ENCODE measurements around the gene PLA1A. TPM values are rescaled to one million over a fixed set of nuclear protein-coding genes. Genes with fewer than 3 reads are reported as not detected.

The PLA1A gene
- total and polyA plus RNA-seq, 11 donors = 0.58 to 23.8 (median 1.8) TPM

DNA sequence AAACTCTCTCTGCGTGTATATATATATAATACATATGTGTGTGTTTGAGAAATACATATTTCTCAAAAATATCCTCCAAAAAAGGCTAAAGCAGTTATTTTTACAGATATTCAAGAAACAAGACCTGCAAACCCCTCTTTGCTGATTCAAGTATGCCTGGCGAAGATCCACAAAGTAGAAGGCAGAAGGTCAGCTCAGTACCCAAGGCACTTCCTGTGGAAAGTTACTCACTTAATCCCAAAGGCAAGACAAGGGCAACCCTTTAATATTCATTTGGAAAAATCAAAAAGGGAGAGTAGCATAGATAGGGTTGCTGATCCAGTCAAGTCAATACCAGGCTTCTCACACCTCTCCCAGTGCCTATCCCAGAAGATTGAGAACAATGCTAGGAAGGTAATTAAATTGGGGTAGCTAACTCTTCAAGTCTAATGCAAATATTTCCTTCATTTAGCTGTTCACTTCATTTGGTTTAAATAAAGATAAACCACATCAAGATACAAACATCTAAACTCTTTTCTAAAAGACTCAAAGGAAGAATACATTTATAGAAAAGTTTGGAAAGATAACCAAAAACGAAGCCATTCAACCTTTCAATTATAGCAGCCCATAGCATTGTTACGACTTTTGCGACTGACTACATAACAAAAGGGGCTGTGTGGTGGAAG, 72.4 kb downstream of the PLA1A start:
- Histone ChIP-seq H3K4me1 (peaks cover 3 to 58% (median 29%) of the 10 kb centered on the region in 12 donors), H3K9me3 (no peaks in the 10 kb centered on the region), H3K36me3 (peaks cover 0 to 73% (median 61%) of the 10 kb centered on the region in 9 donors), H3K27ac (peak overlapping the region in 11 of 12 donors; percentile 18 to 99 (median 70)), H3K4me3 (no peak overlapping the region), H3K27me3 (no peaks in the 10 kb centered on the region)
- 84 to 90% (median 85%) methylated on average over 5 of the region's 5 CpGs for WGBS, 4 donors
- ATAC-seq (no peak), DNase-seq (peak in 1 of 5 donors; percentile 29)
- intact Hi-C loops (cut with DNase I) = loop anchor here in 2 of 10 donors (10.0 kb wide), 2 partner anchors 145 to 205 kb away; partner anchors contain the start of genes POGLUT1 (in 1 of the 2) and TMEM39A (in 1 of the 2)
- TF ChIP-seq POLR2A (IDR thresholded peaks at IDR 0.05) = no peak
- no peak for TF ChIP-seq CTCF (IDR thresholded peaks at IDR 0.05)

- WGBS, 4 donors = 37 to 43% (median 39%) methylated on average over 2 of the region's 2 CpGs
- TF ChIP-seq CTCF (IDR thresholded peaks at IDR 0.05) (no peak), POLR2A (IDR thresholded peaks at IDR 0.05) (no peak)
- intact Hi-C loops (cut with DNase I) = loop anchor here in 2 of 10 donors (10.0 kb wide), 2 partner anchors 148 to 208 kb away; partner anchors contain the start of genes POGLUT1 (in 1 of the 2) and TMEM39A (in 1 of the 2)
- H3K9me3 ChIP-seq = no peaks in the 10 kb centered on the region
- H3K27me3 ChIP-seq = no peaks in the 10 kb centered on the region
- DNase-seq (no peak), ATAC-seq (peak; percentile 21 to 38 (median 24))
- peak overlapping the region in 1 of 12 donors; percentile 2 for H3K4me3 ChIP-seq
- peaks cover 0 to 72% (median 62%) of the 10 kb centered on the region in 9 donors for H3K36me3 ChIP-seq
- peaks cover 3 to 69% (median 38%) of the 10 kb centered on the region in 12 donors for H3K4me1 ChIP-seq
- H3K27ac ChIP-seq = peak overlapping the region; percentile 44 to 97 (median 71)
These were observed 75.1 kb downstream of the PLA1A start for GRCh38 chr3:119672776-119673175.

GRCh38 chr3:119673875-119674274, 76.2 kb downstream of the PLA1A start:
- no peak overlapping the region for H3K4me3 ChIP-seq
- intact Hi-C loops (cut with DNase I) = loop anchor here in 2 of 10 donors (2.0 to 10.0 kb wide), 3 partner anchors 95 to 209 kb away; partner anchors contain the start of genes ADPRH (in 1 of the 2), POGLUT1 (in 1 of the 2) and TMEM39A (in 1 of the 2)
- H3K4me1 ChIP-seq = peaks cover 3 to 68% (median 39%) of the 10 kb centered on the region in 12 donors
- 76 to 89% (median 78%) methylated on average over 9 to 18 of the region's 18 CpGs for WGBS, 4 donors
- TF ChIP-seq POLR2A (IDR thresholded peaks at IDR 0.05) = no peak
- no peak for TF ChIP-seq CTCF (IDR thresholded peaks at IDR 0.05)
- peaks cover 0 to 62% (median 51%) of the 10 kb centered on the region in 9 donors for H3K36me3 ChIP-seq
- peak overlapping the region in 11 of 12 donors; percentile 44 to 97 (median 72) for H3K27ac ChIP-seq
- no peaks in the 10 kb centered on the region for H3K9me3 ChIP-seq
- DNase-seq (peak in 2 of 5 donors; percentile 28 to 33), ATAC-seq (no peak)
- H3K27me3 ChIP-seq = no peaks in the 10 kb centered on the region
